Measurements from ENCODE around the gene MAP6.
"Not testable (repeated sequence)": the region's sequence is repeated elsewhere in the genome, so short reads cannot be mapped to it uniquely, and the experiment has no call there.

MAP6 gene

DNA sequence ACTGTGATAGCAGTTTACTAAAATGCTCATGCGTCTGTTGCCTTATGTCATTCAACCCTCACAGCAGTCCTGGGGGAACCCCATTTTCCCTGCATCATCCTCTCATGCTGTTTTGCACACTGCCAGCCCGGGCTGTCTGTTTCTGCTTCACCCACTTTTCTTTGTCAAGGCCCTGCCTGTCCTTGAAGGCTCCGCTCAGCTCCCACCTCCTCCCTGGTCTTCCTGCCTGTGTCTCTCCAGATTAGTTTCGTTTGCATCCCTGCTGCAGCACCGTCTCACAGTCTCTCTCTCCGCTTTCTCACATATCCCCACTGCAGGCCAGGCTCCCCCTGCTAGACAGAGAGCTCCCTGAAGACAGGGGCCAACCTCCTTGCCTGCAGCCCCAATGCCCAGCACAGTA, 76.9 kb downstream of the MAP6 start:
- no peak overlapping the region for H3K4me3 ChIP-seq (replicated peaks in 1 of 2; ENCODE audit: low read depth in 2 of 2, low read length in 2 of 2)
- TF ChIP-seq, protein P1, sequence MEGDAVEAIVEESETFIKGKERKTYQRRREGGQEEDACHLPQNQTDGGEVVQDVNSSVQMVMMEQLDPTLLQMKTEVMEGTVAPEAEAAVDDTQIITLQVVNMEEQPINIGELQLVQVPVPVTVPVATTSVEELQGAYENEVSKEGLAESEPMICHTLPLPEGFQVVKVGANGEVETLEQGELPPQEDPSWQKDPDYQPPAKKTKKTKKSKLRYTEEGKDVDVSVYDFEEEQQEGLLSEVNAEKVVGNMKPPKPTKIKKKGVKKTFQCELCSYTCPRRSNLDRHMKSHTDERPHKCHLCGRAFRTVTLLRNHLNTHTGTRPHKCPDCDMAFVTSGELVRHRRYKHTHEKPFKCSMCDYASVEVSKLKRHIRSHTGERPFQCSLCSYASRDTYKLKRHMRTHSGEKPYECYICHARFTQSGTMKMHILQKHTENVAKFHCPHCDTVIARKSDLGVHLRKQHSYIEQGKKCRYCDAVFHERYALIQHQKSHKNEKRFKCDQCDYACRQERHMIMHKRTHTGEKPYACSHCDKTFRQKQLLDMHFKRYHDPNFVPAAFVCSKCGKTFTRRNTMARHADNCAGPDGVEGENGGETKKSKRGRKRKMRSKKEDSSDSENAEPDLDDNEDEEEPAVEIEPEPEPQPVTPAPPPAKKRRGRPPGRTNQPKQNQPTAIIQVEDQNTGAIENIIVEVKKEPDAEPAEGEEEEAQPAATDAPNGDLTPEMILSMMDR (IDR thresholded peaks at IDR 0.05; ENCODE audit: low read depth, low read length) = no peak
- no peak for DNase-seq (ENCODE audit: low read depth in 2 of 2)

- TF ChIP-seq, protein P1 (IDR thresholded peaks at IDR 0.05; ENCODE audit: low read depth, low read length) = no peak
- DNase-seq (ENCODE audit: low read depth in 2 of 2) = no peak
- no peak overlapping the region for H3K4me3 ChIP-seq (replicated peaks in 1 of 2; ENCODE audit: low read depth in 2 of 2, low read length in 2 of 2)
Observed at GRCh38 chr11:75591371-75591770, 77.5 kb downstream of the MAP6 start.

DNA sequence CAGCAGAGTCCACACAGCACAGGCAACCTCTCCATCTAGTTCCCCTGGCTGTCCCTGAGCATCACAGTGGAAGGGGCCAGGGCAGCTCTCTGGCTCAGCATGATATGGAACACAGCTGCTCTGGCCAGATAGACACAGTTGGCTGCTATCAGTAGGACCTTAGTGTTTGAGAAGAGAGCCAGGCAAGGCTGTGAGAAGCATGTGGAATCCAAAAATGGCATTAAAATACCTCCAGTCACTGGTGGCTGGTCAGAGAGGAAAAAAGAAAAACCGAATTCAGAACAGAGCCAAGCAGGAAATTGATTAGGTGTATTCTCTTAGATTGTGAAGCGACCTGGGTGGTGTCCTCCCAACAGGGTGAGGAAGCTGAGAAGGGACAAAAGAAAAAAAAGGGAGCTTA, 78.9 kb downstream of the MAP6 start:
- TF ChIP-seq, protein P1 (IDR thresholded peaks at IDR 0.05; ENCODE audit: low read depth, low read length) = no peak
- no peak for DNase-seq (ENCODE audit: low read depth in 2 of 2)
- H3K4me3 ChIP-seq (replicated peaks in 1 of 2; ENCODE audit: low read depth in 2 of 2, low read length in 2 of 2) = no peak overlapping the region

- TF ChIP-seq, protein P1 (IDR thresholded peaks at IDR 0.05; ENCODE audit: low read depth, low read length) = no peak
- H3K4me3 ChIP-seq (replicated peaks in 1 of 2; ENCODE audit: low read depth in 2 of 2, low read length in 2 of 2) = no peak overlapping the region
- no peak for DNase-seq (ENCODE audit: low read depth in 2 of 2)
Observed at GRCh38 chr11:75589051-75589450, 79.8 kb downstream of the MAP6 start.

GRCh38 chr11:75588051-75588481, 80.8 kb downstream of the MAP6 start:
- H3K4me3 ChIP-seq (replicated peaks in 1 of 2; ENCODE audit: low read depth in 2 of 2, low read length in 2 of 2) = no peak overlapping the region
- no peak for DNase-seq (ENCODE audit: low read depth in 2 of 2)
- TF ChIP-seq, protein P1 (IDR thresholded peaks at IDR 0.05; ENCODE audit: low read depth, low read length) = no peak

- no peak for DNase-seq (ENCODE audit: low read depth in 2 of 2)
- H3K4me3 ChIP-seq (replicated peaks in 1 of 2; ENCODE audit: low read depth in 2 of 2, low read length in 2 of 2) = no peak overlapping the region
- TF ChIP-seq, protein P1 (IDR thresholded peaks at IDR 0.05; ENCODE audit: low read depth, low read length) = no peak
Observed at GRCh38 chr11:75586395-75586794, 82.4 kb downstream of the MAP6 start.

DNA sequence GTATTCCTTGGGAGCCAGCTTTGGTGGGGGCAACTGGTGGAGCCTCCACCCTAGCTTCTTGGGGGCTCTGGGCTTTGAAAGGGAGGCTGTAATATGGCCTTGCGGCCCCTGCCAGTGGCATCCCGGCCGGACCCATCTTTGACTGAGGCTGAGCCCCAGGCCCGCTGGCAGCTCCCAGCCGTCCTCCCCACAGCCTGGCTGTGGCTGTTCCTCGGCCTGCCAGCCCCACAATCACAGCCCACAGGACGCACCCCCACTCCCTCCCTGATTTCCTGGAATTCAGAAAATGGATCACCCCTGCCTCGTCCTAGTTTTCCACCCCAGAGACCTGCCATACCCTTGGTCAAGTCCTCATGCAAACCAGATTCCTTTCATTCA, 83.6 kb downstream of the MAP6 start:
- TF ChIP-seq, protein P1 (IDR thresholded peaks at IDR 0.05; ENCODE audit: low read depth, low read length) = no peak
- DNase-seq (ENCODE audit: low read depth in 2 of 2) = no peak
- H3K4me3 ChIP-seq (replicated peaks in 1 of 2; ENCODE audit: low read depth in 2 of 2, low read length in 2 of 2) = no peak overlapping the region

DNA sequence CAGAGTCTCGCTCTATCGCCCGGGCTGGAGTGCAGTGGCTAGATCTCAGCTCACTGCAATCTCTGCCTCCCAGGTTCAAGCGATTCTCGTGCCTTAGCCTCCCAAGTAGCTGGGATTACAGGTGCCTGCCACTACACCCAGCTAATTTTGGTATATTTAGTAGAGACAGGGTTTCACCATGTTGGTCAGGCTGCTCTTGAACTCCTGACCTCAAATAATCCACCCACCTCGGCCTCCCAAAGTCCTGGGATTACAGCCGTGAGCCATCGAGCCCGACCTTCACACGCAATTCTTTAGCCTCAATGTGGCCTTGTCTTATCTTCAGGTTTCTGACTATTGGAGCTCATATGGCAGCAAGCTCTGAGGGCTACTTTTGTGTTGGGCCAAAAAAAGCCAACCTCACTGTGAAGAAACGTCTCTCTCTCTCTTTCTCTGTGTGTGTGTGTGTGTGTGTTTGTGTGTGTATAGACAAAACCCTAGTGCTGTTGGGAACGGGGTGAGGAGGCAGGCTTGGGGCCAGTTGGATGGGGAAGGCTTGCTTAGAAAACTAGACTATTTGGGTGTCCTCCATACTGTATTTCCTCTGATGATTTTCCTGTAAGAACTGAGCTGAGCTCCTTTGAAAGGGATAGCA, 84.1 kb downstream of the MAP6 start:
- not testable (repeated sequence) for H3K4me3 ChIP-seq (replicated peaks in 1 of 2; ENCODE audit: low read depth in 2 of 2, low read length in 2 of 2)

More for the DNA sequence above, 84.1 kb downstream of the MAP6 start:
- not testable (repeated sequence) for DNase-seq (ENCODE audit: low read depth in 2 of 2)

Data from cardiac fibroblast (primary cell).